ENCODE data around the gene XPO4. TPM values are rescaled to one million over a fixed set of nuclear protein-coding genes. Genes with fewer than 3 reads are reported as not detected.

The XPO4 gene
- total and polyA plus RNA-seq, 2 of the 13 experiments (the other 11 are each of a cell fraction or from before 2014, with no cell fraction given) = 8.4 to 24.8 TPM

DNA sequence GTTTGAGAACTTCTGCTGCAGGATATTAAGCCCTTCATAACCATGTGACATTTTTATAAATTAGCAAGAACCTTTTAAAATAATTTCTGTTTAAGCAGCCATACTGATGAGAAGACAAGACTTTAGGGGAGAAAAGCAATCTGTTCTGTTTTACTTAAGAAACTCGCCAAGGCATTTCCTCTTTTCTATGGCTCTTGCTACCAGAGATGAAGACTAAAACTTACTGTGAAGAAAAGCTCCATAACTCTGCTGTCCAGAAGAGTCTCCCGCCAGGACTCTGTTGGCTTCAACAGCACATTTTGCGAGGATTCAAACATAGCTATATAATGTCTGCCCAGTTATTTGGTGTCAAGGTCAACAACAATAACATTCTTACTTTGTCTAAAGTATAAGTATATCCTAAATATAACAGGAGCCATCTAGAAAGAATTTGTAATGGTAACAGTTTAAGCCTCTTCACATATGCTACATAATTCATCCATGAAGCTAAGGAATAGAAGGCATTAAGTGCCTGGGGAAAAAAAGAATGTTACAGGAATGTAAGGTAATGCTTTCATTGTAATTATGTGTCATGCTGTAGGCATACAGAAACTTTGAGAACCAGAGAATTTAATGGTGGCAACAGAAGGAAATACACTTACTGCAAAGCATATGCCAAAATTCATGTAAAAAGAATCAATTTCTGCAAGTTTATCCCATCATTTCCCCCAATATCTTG is 75.5 kb downstream of the XPO4 start:
- in situ Hi-C loops (cut with HindIII; ENCODE audit: extremely low pct_ligation_motif_present, low pct_unique_long_range_greater_than_20kb) (loop anchor here (5.0 kb wide), 1 partner anchor 335 kb away; no protein-coding TSS in a partner anchor), intact Hi-C loops (cut with micrococcal nuclease; ENCODE audit: unreplicated experiment) (no loop called here)
- ChIA-PET POLR2A (no interaction called here), CTCF (ENCODE audit: low intra/inter-chr PET ratio, low total read pairs) (interaction anchor here (2.4 kb wide), 1 partner anchor 332 kb away, joined by 19 read pairs; no protein-coding TSS in a partner anchor)
- Histone ChIP-seq H2AFZ (ENCODE audit: low read length) (no peak overlapping the region), H4K20me1 (ENCODE audit: insufficient read depth, low read length) (no peaks in the 10 kb centered on the region), H3K79me2 (ENCODE audit: insufficient read depth, low read length) (no peaks in the 10 kb centered on the region), H3K9ac (ENCODE audit: insufficient read depth, low read depth, low read length) (no peak overlapping the region), H3K27me3 (ENCODE audit: control insufficient read depth in 1 of 2, insufficient read depth in 2 of 2, low read length in 2 of 2) (no peaks in the 10 kb centered on the region; a peak in 1 of 5 replicates), H3K27ac (ENCODE audit: extremely low read length, insufficient read depth, low read length) (no peak overlapping the region), H3K9me3 (ENCODE audit: low read length) (no peaks in the 10 kb centered on the region), H3K4me1 (ENCODE audit: insufficient read depth, low read length) (peaks cover 8% of the 10 kb centered on the region; the same call in 1 of the 2 replicates), H3K36me3 (replicated peaks in 1 of 2; ENCODE audit: control insufficient read depth in 1 of 2, insufficient read depth in 2 of 2, low read length in 2 of 2) (peaks cover 0 to 11% of the 10 kb centered on the region in 2 experiments; a peak in 1 of 5 replicates), H3K4me2 (ENCODE audit: low read depth, low read length) (no peak overlapping the region), H3K4me3 (replicated peaks in 1 of 3; ENCODE audit: insufficient read depth in 1 of 3, low read depth in 2 of 3, low read length in 3 of 3) (no peak overlapping the region)
- TF ChIP-seq ZNF891 (CRISPR knock-in tag; IDR thresholded peaks at IDR 0.05) (no peak), ZNF567 (CRISPR knock-in tag; IDR thresholded peaks at IDR 0.05; ENCODE audit: borderline replicate concordance) (no peak), RNF2 (conservative IDR thresholded peaks at IDR 0.05; ENCODE audit: low read depth) (no peak), SNAI1 (CRISPR knock-in tag; IDR thresholded peaks at IDR 0.05; ENCODE audit: borderline replicate concordance) (no peak), MIER3 (CRISPR knock-in tag; IDR thresholded peaks at IDR 0.05; ENCODE audit: borderline replicate concordance) (no peak), SAP130 (CRISPR knock-in tag; IDR thresholded peaks at IDR 0.05; ENCODE audit: low read depth) (no peak), ZNF20 (CRISPR knock-in tag; IDR thresholded peaks at IDR 0.05) (no peak), THYN1 (CRISPR knock-in tag; IDR thresholded peaks at IDR 0.05; ENCODE audit: borderline replicate concordance, low read depth) (no peak), KLF15 (CRISPR knock-in tag; IDR thresholded peaks at IDR 0.05; ENCODE audit: borderline replicate concordance) (no peak), ZFP36L2 (CRISPR knock-in tag; IDR thresholded peaks at IDR 0.05) (no peak)
- ATAC-seq (no peak), FAIRE-seq (no peak), DNase-seq (ENCODE audit: low spot score) (no peak)
- no TSS peak for BruUV-seq (replicated peaks)
- WGBS (ENCODE audit: low lambda C conversion rate) = 96% methylated on average over 3 of the region's 3 CpGs

All from HepG2 (cell line).